IMR-90 (cell line): ENCODE data around the gene MICAL2. TPM values are rescaled to one million over a fixed set of nuclear protein-coding genes. Genes with fewer than 3 reads are reported as not detected.

ENCODE experiments used
- ATAC-seq: fragments of 200-7000 bp; cut with Tn5 transposase; 2 replicates; pipeline ENCODE4 v1.9.1; 2020; ENCODE audit warnings: low read depth, mild to moderate bottlenecking, moderate library complexity
- BruUV-seq: library from RNA; stranded (reverse); fragments of 400-500 nt; replicated peaks from 2 replicates; lab custom pipeline; 2021; lab: Mats Ljungman, UMichigan
- CTCF ChIA-PET: fragments of 300-600 bp; formaldehyde crosslinking; extraction: SDS; loops from one replicate; lab custom pipeline; 2021; ENCODE audit warnings: antibody characterized with exemption; lab: Yijun Ruan, JAX
- POLR2A ChIA-PET: fragments of 300-600 bp; sonication (Branson Sonifier 250); formaldehyde crosslinking; loops from one replicate; lab custom pipeline; 2022; ENCODE audit warnings: antibody characterized with exemption; ENCODE audit not compliant: unreplicated experiment; lab: Charles Lee
- DNase-seq: peaks from one replicate; pipeline ENCODE4 v3.0.0; 2013
- H2AFZ ChIP-seq: replicated peaks from 2 replicates; pipeline ENCODE3; 2013; ENCODE audit warnings: low read length, mild to moderate bottlenecking; ENCODE audit not compliant: poor library complexity
- H2AK5ac ChIP-seq: 2 replicates; pipeline ENCODE4 v1.6.1; 2013; ENCODE audit warnings: low read depth, low read length, inconsistent platforms
- H2AK9ac ChIP-seq: replicated peaks from 2 replicates; pipeline ENCODE3; 2013; ENCODE audit warnings: mild to moderate bottlenecking, low read depth, low read length, moderate library complexity; ENCODE audit not compliant: poor library complexity
- H2BK120ac ChIP-seq: 2 replicates; pipeline ENCODE4 v1.6.1; 2013; ENCODE audit warnings: low read depth, low read length, inconsistent platforms
- H2BK15ac ChIP-seq: 3 replicates; pipeline ENCODE4 v1.6.1; 2013; ENCODE audit warnings: low read depth, low read length, inconsistent platforms
- H2BK20ac ChIP-seq: 2 replicates; pipeline ENCODE4 v1.6.1; 2013; ENCODE audit warnings: low read depth, mild to moderate bottlenecking, inconsistent platforms, low read length, moderate library complexity
- H2BK5ac ChIP-seq: 2 replicates; pipeline ENCODE4 v1.6.1; 2013; ENCODE audit warnings: mild to moderate bottlenecking, low read depth, low read length, inconsistent platforms; ENCODE audit not compliant: poor library complexity, severe bottlenecking
- H3K14ac ChIP-seq: replicated peaks from 2 replicates; pipeline ENCODE4 v1.6.1; 2013; ENCODE audit warnings: low read depth, low read length, inconsistent platforms
- H3K18ac ChIP-seq: 2 replicates; pipeline ENCODE4 v1.6.1; 2013; ENCODE audit warnings: low read depth, low read length, control low read depth
- H3K23ac ChIP-seq: 2 replicates; pipeline ENCODE4 v1.6.1; 2013; ENCODE audit warnings: low read depth, low read length, inconsistent platforms
- H3K27ac ChIP-seq: 2 replicates; pipeline ENCODE4 v1.5.1; 2013; ENCODE audit warnings: mild to moderate bottlenecking, control low read depth, low read length; ENCODE audit not compliant: insufficient read depth
- H3K27me3 ChIP-seq: 2 replicates; pipeline ENCODE4 v1.6.1; 2013; ENCODE audit warnings: low read length; ENCODE audit not compliant: control insufficient read depth, insufficient read depth
- H3K36me3 ChIP-seq: 2 replicates; pipeline ENCODE4 v1.6.1; 2013; ENCODE audit warnings: low read length, mixed read lengths; ENCODE audit not compliant: control insufficient read depth, insufficient read depth
- H3K4ac ChIP-seq: 2 replicates; pipeline ENCODE4 v1.6.1; 2013; ENCODE audit warnings: low read depth, low read length, inconsistent platforms
- H3K4me1 ChIP-seq: 2 replicates; pipeline ENCODE4 v1.6.1; 2013; ENCODE audit warnings: low read length, mixed read lengths; ENCODE audit not compliant: control insufficient read depth, insufficient read depth
- H3K4me2 ChIP-seq: 2 replicates; pipeline ENCODE4 v1.6.1; 2013; ENCODE audit warnings: low read depth, mild to moderate bottlenecking, control low read depth, low read length, moderate library complexity
- H3K4me3 ChIP-seq: 2 replicates; pipeline ENCODE4 v1.5.1; 2013; ENCODE audit warnings: low read depth, mild to moderate bottlenecking, control low read depth, low read length, moderate library complexity; ENCODE audit not compliant: insufficient read depth
- H3K56ac ChIP-seq: 2 replicates; pipeline ENCODE4 v1.6.1; 2013; ENCODE audit warnings: low read length, inconsistent platforms; ENCODE audit not compliant: insufficient read depth; ENCODE audit errors: extremely low read depth
- H3K79me1 ChIP-seq, 2 experiments: 2 replicates each; pipeline ENCODE4 v1.6.1; 2013; ENCODE audit warnings: low read length in 2 of 2, inconsistent platforms in 1 of 2, low read depth in 1 of 2
- H3K9ac ChIP-seq: 2 replicates; pipeline ENCODE4 v1.6.1; 2013; ENCODE audit warnings: low read depth, low read length, control low read depth
- H3K9me1 ChIP-seq: 2 replicates; pipeline ENCODE4 v1.6.1; 2013; ENCODE audit warnings: low read length, inconsistent platforms; ENCODE audit not compliant: insufficient read depth
- H3K9me3 ChIP-seq: 2 replicates; pipeline ENCODE4 v1.6.1; 2013; ENCODE audit warnings: low read length; ENCODE audit not compliant: control insufficient read depth, insufficient read depth
- H4K20me1 ChIP-seq: 2 replicates; pipeline ENCODE4 v1.6.1; 2013; ENCODE audit warnings: low read length, inconsistent platforms; ENCODE audit not compliant: insufficient read depth
- H4K5ac ChIP-seq: 2 replicates; pipeline ENCODE4 v1.6.1; 2013; ENCODE audit warnings: mild to moderate bottlenecking, low read depth, low read length, control low read depth
- H4K8ac ChIP-seq, 2 experiments: 2 replicates each; pipeline ENCODE4 v1.6.1; 2013; ENCODE audit warnings: low read depth in 2 of 2, low read length in 2 of 2, control low read depth in 1 of 2, inconsistent platforms in 1 of 2
- H4K91ac ChIP-seq: 2 replicates; pipeline ENCODE4 v1.6.1; 2013; ENCODE audit warnings: low read depth, low read length, inconsistent platforms; ENCODE audit not compliant: insufficient read depth
- CTCF ChIP-seq: conservative IDR thresholded peaks from 2 replicates; pipeline ENCODE4 v1.5.1; 2012; ENCODE audit warnings: mild to moderate bottlenecking, low read depth, low read length, improper control_type of control experiment
- RAD21 ChIP-seq: IDR thresholded peaks from 2 replicates; pipeline ENCODE4 v1.6.1; 2012; ENCODE audit warnings: low read length, improper control_type of control experiment
- WGBS, 2 experiments: methylation state at CpG; one replicate each; pipeline versions ENCODE4 v1.1.5 to v1.1.7; 2013; ENCODE audit warnings: missing lambda C conversion rate in 2 of 2; ENCODE audit not compliant: insufficient read length in 1 of 2; ENCODE audit errors: extremely low coverage in 2 of 2; 5-methylcytosine and 5-hydroxymethylcytosine counted together
- dilution Hi-C: fragments of 300-500 bp; cut with HindIII; formaldehyde crosslinking; loops from one replicate; pipeline ENCODE4 v1.14.3; 2018; ENCODE audit warnings: low sequenced_read_pairs; ENCODE audit not compliant: unreplicated experiment
- in situ Hi-C: fragments of 300-500 bp; cut with MboI; formaldehyde crosslinking; loops from 3 replicates; pipeline ENCODE4 v1.14.3; 2019; ENCODE audit warnings: low sequenced_read_pairs, inconsistent platforms, mixed read lengths
- intact Hi-C: fragments of 100-400 bp; cut with micrococcal nuclease; formaldehyde crosslinking; loops from 2 replicates; pipeline ENCODE4 v1.10.0; 2022
- polyA plus RNA-seq, 3 experiments: library from polyadenylated mRNA; depleted of rRNA; stranded (reverse); fragments of >200 nt; gene quantifications; 2 replicates each; pipeline ENCODE4 v1.2.3, GENCODE V29; 2012; ENCODE audit warnings: low replicate concordance in 1 of 3
- total RNA-seq: library from RNA; depleted of rRNA; stranded (reverse); fragments of >200 nt; gene quantifications from 2 replicates; pipeline ENCODE4 v1.2.3, GENCODE V29; 2012

Gene MICAL2
- total and polyA plus RNA-seq, 2 of the 4 experiments (the other 2 are of a cell fraction) = 170 to 336 TPM

- CTCF ChIA-PET = interaction anchor here (0.6 to 1.3 kb wide), 3 partner anchors 16 to 31 kb away, joined by 3 read pairs; no protein-coding TSS in a partner anchor
- in situ Hi-C loops (loop anchor here (10.0 kb wide), 1 partner anchor 116 kb away; no protein-coding TSS in a partner anchor), dilution Hi-C loops (no loop called here), intact Hi-C loops (no loop called here)
- Histone ChIP-seq H3K9ac (0 out of 2 replicates have a peak overlapping the region, but pooled peaks have one; percentile 13), H2AK5ac (peak overlapping the region; percentile 88), H2BK15ac (peak overlapping the region; percentile 31; the same call in 1 of the 3 replicates), H4K91ac (peak overlapping the region; percentile 82), H3K27me3 (no peaks in the 10 kb centered on the region), H3K4ac (peak overlapping the region; percentile 84), H3K4me3 (no peak overlapping the region), H3K4me1 (peaks cover 65% of the 10 kb centered on the region), H2AFZ (peak overlapping the region; percentile 72), H3K4me2 (peak overlapping the region; percentile 4; the same call in 1 of the 2 replicates), H3K18ac (peak overlapping the region; percentile 21), H2BK120ac (peak overlapping the region; percentile 78), H4K5ac (peak overlapping the region; percentile 14; the same call in 1 of the 2 replicates), H3K23ac (peak overlapping the region; percentile 75; the same call in 1 of the 2 replicates), H3K14ac (peak overlapping the region; percentile 71), H3K27ac (peak overlapping the region; percentile 69; the same call in 1 of the 2 replicates), H4K20me1 (peaks cover 79% of the 10 kb centered on the region), H3K79me1 (peaks cover 7 to 88% of the 10 kb centered on the region in 2 experiments), H3K9me1 (peaks cover 67% of the 10 kb centered on the region), H2BK5ac (peak overlapping the region; percentile 22), H4K8ac (peak overlapping the region; percentile 18 to 54; a peak in 2 of 4 replicates), H2AK9ac (peak overlapping the region; percentile 38), H3K36me3 (peaks cover 12% of the 10 kb centered on the region), H2BK20ac (peak overlapping the region; percentile 60; the same call in 1 of the 2 replicates), H3K9me3 (no peaks in the 10 kb centered on the region), H3K56ac (no peak overlapping the region)
- BruUV-seq = no TSS peak
- TF ChIP-seq RAD21 = peak; percentile 14; the same call in 1 of the 2 replicates
- no peak for TF ChIP-seq CTCF
- no CpG with 5 or more reads among the region's 4 CpGs for WGBS, 2 experiments
- POLR2A ChIA-PET = interaction anchor here (1.3 kb wide), 1 partner anchor 32 kb away, joined by 7 read pairs; no protein-coding TSS in a partner anchor
- peak; percentile 44 for ATAC-seq
- DNase-seq = peak; percentile 46
Observed at GRCh38 chr11:12118949-12119348, 8.6 kb downstream of the MICAL2 start.
